GM12873 (cell line): ENCODE results near the gene GAK.

ENCODE experiments used
- TF ChIP-seq, protein P1 (sequence below): IDR thresholded peaks from 2 replicates; pipeline ENCODE4 v1.5.1; 2012; ENCODE audit warnings: low read depth, mild to moderate bottlenecking, moderate library complexity, low read length, control low read depth; ENCODE audit not compliant: insufficient read depth; ENCODE audit errors: missing control alignments

The GAK gene

DNA sequence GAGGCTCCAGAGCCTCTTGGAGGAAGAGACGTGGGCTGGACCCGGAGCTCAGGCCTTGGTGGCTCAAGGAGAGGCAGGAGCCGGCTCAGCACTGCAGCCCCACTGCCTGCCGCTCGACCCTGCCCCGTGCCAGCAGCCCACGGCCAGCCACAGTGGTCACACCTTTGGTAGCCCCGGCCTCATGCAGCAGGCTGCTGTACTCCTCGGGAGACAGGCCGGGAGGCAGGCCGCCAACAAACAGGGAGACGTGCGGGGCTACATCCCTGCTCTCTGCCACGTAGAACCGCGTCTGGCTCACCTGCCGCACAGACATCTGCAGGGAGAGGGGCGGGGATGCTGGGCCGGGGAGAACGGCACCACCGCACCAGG is 33.6 kb upstream of the GAK start:
- TF ChIP-seq, protein P1, sequence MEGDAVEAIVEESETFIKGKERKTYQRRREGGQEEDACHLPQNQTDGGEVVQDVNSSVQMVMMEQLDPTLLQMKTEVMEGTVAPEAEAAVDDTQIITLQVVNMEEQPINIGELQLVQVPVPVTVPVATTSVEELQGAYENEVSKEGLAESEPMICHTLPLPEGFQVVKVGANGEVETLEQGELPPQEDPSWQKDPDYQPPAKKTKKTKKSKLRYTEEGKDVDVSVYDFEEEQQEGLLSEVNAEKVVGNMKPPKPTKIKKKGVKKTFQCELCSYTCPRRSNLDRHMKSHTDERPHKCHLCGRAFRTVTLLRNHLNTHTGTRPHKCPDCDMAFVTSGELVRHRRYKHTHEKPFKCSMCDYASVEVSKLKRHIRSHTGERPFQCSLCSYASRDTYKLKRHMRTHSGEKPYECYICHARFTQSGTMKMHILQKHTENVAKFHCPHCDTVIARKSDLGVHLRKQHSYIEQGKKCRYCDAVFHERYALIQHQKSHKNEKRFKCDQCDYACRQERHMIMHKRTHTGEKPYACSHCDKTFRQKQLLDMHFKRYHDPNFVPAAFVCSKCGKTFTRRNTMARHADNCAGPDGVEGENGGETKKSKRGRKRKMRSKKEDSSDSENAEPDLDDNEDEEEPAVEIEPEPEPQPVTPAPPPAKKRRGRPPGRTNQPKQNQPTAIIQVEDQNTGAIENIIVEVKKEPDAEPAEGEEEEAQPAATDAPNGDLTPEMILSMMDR: no peak

DNA sequence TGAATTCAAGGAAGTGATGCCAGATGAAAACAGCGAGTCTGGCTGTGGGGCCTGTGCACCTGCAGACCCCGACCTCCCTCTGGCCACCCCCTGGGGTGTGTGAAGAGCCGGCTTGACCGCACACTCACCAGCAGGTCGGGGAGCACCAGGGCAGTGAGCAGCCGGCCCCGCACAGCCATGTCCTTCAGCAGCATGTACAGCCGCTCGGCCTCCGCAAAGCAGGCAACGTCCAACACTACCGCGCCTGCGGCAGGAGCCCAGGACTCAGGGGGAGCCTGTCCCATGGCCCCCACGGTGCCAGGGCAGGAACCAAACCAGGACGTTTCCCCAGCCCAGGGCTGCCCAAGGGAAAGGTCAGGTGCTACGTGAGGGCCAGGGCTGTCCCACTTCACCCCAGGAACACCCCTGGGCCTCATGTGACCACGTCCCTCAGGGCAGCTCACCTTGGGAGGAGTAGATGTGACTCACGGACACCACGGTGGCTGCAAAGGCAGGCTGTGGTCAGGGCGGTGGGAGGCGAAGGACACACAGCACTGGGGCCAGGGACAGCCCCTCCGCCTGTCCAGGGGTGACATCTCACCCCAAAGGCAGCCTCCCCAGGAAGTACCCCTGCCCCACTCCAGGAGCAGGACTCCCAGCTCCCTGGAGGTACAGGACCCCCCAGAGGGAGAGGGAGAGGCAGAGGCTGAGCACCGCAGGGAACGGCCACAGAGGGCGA is 33.1 kb upstream of the GAK start:
- TF ChIP-seq, protein P1: no peak

DNA sequence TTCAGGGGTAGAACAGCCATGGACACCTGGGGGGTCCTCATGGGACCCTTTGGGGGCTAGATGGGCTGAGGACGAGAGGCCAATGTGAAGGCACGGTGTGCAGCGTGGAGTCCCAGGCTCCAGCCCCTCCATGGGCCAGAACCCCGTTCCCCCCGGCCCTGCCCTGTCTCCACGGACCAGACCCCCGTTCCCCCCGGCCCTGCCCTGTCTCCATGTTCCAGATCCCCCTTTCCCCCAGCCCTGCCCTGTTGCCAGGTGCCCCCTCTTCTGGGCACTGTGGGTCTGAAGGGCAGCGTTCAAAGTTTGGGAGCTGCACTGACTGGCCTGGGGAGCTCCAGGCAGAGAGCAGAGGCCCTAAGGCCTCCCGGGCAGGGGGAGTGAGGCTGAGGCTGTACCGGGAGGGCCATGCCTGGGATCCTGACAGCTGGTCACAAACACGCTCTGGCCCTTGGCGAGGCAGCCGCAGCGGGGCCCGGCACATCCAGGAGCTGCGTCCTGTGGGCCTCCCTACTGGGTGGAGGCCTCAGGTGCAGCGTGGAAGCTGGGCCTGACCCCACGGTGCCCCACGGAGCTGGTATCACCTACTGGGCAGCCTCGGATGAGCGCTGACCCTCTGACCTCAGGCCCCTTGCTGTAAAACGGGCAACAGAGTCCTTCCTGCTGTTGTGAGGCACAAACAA is 32.4 kb upstream of the GAK start:
- TF ChIP-seq, protein P1: no peak

DNA sequence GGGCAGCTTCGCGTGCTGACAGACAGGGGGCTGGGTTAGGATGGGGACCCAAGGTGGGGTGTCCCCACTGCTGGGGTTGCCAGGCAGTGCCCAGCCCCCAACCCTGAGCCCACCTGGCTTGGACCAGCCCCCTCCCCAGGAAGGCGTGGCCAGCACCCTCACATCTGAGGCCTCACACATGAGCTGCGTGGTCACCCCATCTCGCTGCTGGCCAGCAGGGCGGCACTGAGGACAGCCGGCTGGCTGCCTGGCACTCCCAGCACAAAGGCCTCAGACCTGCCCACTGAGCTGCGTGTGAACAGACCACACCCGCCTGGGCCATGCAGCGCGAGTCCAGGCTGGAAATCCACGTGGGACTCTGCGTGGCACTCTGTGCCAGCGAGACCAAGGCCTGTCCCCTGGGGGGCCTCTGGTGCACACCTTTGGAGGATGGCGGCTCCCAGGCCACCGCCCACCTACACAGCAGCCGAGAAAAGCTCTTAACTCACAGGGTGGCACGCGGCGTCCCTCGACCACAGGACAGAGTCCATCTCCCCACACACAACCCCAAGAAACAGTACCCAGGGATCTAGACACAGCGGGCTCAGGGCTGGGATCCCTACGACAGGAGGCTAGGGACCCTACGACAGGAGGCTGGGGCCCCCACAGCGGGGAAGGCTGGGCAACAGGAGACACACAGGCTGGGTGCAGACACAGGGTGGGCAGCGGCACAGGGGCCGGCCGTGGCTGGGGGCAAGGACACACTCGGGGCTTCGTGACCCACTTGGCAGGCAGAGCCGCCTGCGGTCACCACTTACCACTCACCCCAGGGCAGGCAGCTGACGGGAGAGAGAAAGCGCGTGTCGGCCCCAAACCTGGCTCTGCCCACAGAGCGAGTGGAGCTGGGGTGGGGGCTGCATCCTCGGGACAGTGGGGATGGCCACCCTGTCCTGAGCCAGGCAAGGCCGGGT is 31.4 kb upstream of the GAK start:
- TF ChIP-seq, protein P1: no peak

DNA sequence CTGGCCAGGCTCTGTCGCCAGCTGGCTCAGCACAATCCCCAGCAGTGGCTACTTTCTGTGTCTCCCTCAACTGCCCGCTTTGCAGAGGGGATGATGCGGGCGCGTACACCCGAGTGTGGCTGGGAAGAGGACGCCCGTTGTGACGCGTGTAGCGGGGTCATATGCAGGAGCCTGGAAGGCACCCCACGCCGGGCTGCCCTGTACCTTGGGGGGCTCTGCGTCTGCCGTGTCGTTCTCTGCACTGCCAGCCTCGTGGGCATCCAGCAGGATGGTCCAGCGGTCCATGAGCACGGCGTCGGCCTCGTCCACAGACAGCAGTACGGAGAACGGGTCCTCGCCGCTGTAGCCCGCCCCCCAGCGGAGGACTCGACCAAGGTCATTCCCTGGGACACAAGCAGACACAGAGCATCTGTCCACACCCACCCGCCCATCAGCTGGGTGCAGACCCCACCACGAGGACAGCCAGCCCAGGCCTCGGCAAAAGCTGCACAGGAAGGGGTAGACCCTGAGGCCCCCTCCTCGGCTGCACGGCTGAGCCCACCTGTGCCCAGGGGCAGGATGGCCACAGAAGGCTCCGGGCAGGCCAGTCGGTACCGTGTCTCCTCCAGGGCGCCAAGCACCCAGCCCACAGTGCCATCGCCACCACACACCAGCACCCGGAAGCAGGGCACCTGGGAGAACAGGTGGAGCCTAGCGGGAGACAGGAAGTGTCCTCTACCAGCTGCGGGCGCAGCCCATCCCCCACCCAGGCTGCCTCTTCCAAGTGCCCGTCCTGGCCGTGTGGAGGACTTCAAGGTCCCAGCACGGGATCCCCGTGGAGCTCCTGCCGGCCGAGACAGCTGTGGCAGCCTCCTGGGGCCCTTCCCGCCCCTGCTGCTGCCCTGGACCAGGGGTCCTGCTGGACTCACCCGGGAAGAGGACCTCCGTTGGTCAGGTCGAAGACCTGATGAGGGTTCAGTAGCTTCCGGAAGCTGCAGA is 30.4 kb upstream of the GAK start:
- TF ChIP-seq, protein P1: no peak

DNA sequence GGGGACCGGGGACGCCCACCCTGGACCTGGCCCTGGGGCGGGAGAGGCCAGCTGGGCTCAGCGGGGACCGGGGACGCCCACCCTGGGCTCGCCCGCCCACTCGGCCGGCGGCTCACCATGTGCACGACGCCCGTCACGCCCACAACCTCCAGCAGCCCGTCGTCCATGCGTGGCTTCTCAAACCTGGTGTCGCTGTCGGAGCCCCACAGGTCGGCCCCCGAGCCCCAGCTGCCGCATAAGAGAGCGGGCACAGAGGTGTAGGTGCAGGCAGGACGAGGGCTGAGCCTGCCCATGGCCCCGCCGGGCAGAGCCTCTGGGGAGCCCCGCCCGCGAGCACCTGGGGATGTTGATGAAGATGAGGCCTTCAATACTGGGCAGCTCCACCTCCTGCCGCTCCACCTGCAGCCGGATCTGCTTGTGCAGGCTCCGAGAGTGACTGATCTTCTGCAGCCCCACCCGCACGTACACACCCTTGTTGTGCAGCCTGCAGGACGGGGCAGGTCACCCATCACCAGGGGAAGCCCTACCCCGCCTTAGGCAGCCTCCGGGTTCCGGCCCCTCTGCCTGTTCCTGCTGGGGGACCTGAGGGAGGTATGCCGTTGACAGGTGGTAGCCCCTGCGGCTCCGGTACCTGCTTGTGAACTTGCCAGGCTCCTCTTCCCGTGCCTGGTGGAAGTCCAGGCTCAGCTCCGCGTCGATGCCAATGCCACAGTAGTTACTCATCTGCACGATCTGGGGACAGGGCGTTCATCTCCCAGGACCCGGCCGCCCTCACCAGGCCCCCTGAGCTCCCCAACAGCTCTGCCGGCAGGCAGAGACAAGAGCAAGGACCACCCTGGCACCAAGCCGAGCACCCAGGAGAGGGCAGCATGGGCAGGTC is 29.5 kb upstream of the GAK start:
- TF ChIP-seq, protein P1: no peak
